Uterus (tissue), 4 donors: ENCODE measurements around the gene AVL9. TPM values are rescaled to one million over a fixed set of nuclear protein-coding genes. Genes with fewer than 3 reads are reported as not detected.
A peak's percentile ranks its signal among the peaks of the same experiment; 100 is the strongest.

Source experiments
- DNase-seq, 2 donors: peaks; one replicate each; pipeline ENCODE4 v3.0.0-alpha.2; 2019 to 2020
- H3K27ac ChIP-seq, 2 donors: fragments of 200-600 bp; sonication (generic); 1 replicate in 1 of 2; 2 replicates in 1 of 2; pipeline ENCODE4 v1.5.1; 2016 to 2018
- H3K27me3 ChIP-seq, 2 donors: fragments of 200-600 bp; sonication (generic); one replicate each; pipeline ENCODE4 v1.5.1; 2018 to 2019; ENCODE audit warnings: control low read depth in 1 of 2
- H3K36me3 ChIP-seq, 2 donors: fragments of 200-600 bp; sonication (generic); one replicate each; pipeline ENCODE4 v1.5.1; 2019; ENCODE audit warnings: control low read depth in 1 of 2
- H3K4me1 ChIP-seq, 2 donors: fragments of 200-600 bp; sonication (generic); one replicate each; pipeline ENCODE4 v1.5.1; 2018 to 2019; ENCODE audit warnings: control low read depth in 1 of 2
- H3K4me3 ChIP-seq, 2 donors: fragments of 200-600 bp; sonication (generic); 1 replicate in 1 of 2; 2 replicates in 1 of 2; pipeline ENCODE4 v1.5.1; 2018 to 2019; ENCODE audit warnings: mild to moderate bottlenecking in 1 of 2
- H3K9me3 ChIP-seq, 2 donors: fragments of 200-600 bp; sonication (generic); one replicate each; pipeline ENCODE4 v1.5.1; 2019; ENCODE audit warnings: control low read depth in 1 of 2
- POLR2A ChIP-seq, 2 donors: fragments of 450-650 bp; IDR thresholded peaks; one replicate each; pipeline ENCODE4 v1.6.1; 2016; ENCODE audit warnings: antibody characterized with exemption in 2 of 2, mild to moderate bottlenecking in 1 of 2, moderate library complexity in 1 of 2
- intact Hi-C: fragments of 100-400 bp; cut with DNase I; formaldehyde crosslinking; loops from one replicate; pipeline ENCODE4 v1.15.1; 2023; ENCODE audit warnings: low total_unique reads
- total RNA-seq, 4 donors: library from RNA; depleted of rRNA in 3 of 4; stranded (reverse); fragments of >200 nt in 3 of 4; gene quantifications; one replicate each; pipeline versions ENCODE4 v1.1.0 to v1.2.4, GENCODE V29; 2014 to 2023
- TF ChIP-seq, protein P1 (sequence below), 4 experiments: fragments of 200-600 bp in 2 of 4; fragments of 450-650 bp in 2 of 4; sonication (generic) in 2 of 4; IDR thresholded peaks; one replicate each; pipeline ENCODE4 v1.5.1; 2016 to 2019; ENCODE audit warnings: antibody characterized with exemption in 4 of 4, mild to moderate bottlenecking in 2 of 4, moderate library complexity in 1 of 4
- donor health status: DM: yes; HTN: yes; CAD: no.

AVL9 gene
- total RNA-seq, 4 donors from 2014 or later, result 34.7 to 50.0 (median 38.5) TPM

DNA sequence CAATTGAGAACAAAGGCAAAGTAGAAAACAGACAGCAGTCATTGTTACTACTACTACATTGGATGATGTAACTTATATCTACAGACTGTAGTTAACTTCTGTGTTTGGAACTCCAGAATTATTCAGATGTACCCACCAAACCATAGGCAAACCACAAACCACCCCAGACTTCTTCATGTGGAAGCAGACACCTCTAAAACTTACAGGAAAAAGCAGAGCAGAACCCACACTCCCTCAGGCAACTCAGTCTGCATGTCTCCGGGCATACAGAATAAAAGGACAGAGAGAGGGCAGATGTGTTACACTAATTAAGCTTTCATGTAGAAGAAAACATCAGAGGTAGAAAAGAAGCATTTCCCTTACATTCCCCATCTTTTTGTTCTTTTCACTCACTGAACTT, 14.1 kb upstream of the AVL9 start:
- intact Hi-C loops, result no loop called here
- Histone ChIP-seq H3K4me1 (no peaks in the 10 kb centered on the region), H3K9me3 (no peaks in the 10 kb centered on the region), H3K4me3 (no peak overlapping the region), H3K36me3 (no peaks in the 10 kb centered on the region), H3K27me3 (no peaks in the 10 kb centered on the region), H3K27ac (no peak overlapping the region)
- DNase-seq, result no peak
- TF ChIP-seq, protein P1, sequence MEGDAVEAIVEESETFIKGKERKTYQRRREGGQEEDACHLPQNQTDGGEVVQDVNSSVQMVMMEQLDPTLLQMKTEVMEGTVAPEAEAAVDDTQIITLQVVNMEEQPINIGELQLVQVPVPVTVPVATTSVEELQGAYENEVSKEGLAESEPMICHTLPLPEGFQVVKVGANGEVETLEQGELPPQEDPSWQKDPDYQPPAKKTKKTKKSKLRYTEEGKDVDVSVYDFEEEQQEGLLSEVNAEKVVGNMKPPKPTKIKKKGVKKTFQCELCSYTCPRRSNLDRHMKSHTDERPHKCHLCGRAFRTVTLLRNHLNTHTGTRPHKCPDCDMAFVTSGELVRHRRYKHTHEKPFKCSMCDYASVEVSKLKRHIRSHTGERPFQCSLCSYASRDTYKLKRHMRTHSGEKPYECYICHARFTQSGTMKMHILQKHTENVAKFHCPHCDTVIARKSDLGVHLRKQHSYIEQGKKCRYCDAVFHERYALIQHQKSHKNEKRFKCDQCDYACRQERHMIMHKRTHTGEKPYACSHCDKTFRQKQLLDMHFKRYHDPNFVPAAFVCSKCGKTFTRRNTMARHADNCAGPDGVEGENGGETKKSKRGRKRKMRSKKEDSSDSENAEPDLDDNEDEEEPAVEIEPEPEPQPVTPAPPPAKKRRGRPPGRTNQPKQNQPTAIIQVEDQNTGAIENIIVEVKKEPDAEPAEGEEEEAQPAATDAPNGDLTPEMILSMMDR (IDR thresholded peaks at IDR 0.05), result no peak
- no peak for TF ChIP-seq POLR2A (IDR thresholded peaks at IDR 0.05)

DNA sequence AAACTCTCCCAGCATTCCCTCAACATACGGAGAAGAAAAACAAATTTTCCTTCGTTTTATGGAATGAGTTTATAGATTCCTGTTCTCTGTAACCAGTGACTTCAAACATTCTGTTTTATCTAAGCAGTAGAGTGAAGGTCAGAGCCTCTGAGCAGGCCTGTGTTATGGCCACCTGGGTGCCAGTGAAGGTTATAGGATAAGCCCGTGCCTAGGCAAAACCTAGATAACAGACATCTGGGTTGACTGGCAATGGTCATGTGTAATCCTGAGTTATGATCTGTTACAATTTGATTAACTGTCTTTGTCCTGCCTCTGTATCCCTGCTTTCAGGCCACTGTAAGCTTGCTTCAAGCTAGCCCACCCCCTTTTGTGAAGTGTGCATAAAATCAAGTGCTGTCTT, 13.4 kb upstream of the AVL9 start:
- no peak overlapping the region for H3K4me3 ChIP-seq
- intact Hi-C loops, result no loop called here
- H3K27ac ChIP-seq, result no peak overlapping the region
- no peak for DNase-seq
- no peaks in the 10 kb centered on the region for H3K36me3 ChIP-seq
- no peaks in the 10 kb centered on the region for H3K4me1 ChIP-seq
- no peaks in the 10 kb centered on the region for H3K9me3 ChIP-seq
- TF ChIP-seq, protein P1 (IDR thresholded peaks at IDR 0.05), result no peak
- no peaks in the 10 kb centered on the region for H3K27me3 ChIP-seq

DNA sequence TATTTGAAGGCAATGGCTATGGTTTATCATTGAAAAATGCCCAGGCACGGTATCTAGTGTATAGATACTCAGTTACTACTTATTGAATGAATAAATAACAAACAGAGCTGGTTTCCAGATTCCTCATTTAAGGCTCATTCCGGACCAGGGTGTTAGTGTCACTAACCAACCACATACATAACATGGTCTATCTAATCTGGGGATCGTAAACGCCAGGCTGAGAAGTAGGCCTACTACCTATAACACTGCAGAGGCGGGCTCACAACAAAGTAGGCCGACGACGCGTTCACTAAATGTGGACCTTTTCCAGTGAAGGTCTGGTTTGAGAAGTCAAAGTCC, 5.5 kb upstream of the AVL9 start:
- Histone ChIP-seq H3K9me3 (no peaks in the 10 kb centered on the region), H3K4me3 (peak overlapping the region; percentile 62 to 63), H3K36me3 (no peaks in the 10 kb centered on the region), H3K27ac (peak overlapping the region; percentile 70 to 79), H3K27me3 (no peaks in the 10 kb centered on the region), H3K4me1 (no peaks in the 10 kb centered on the region)
- intact Hi-C loops, result no loop called here
- no peak for DNase-seq
- TF ChIP-seq, protein P1 (IDR thresholded peaks at IDR 0.05), result no peak
- TF ChIP-seq POLR2A (IDR thresholded peaks at IDR 0.05), result no peak

DNA sequence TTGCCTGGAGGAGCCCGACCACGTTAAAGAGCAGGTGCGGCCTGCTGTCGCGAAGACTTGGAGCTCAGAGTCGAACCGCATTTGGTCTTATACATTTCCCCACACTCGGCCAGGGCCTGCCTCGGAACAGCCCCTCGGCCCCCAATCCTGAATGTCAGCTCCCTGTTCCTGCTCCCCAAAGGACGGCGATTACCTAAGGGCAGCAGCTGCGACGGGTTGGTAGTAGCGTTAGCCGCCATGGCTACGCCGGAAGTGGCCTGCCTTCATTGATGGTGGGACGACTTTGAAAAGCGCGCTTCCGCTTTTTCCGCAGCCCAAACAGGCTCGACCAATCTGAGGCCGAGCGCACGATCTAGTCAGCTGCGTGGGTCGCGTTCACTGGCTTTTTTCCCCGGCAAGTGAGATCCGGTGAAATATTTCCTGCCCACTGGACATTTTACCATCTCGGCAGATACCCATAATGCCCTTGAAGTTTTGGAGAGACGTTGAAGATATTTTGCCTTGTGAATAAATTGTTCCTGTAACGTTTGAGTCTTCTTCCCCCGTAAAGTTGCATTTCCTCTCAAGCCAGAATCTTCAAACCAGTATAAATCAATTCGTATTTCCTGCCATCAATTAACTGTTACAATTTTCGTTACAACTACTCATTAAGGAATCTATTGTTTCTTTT, 5.0 kb upstream of the AVL9 start, which contains the start of gene LSM5:
Gene LSM5 (minus strand): TSS at position 254 of the 670 bp plus-strand sequence. CDS start 15 bp downstream, at position 239.
- H3K4me1 ChIP-seq, result no peaks in the 10 kb centered on the region
- peak; percentile 88 to 91 for DNase-seq
- H3K27me3 ChIP-seq, result no peaks in the 10 kb centered on the region
- no peaks in the 10 kb centered on the region for H3K9me3 ChIP-seq
- peak within 1 kb of the TSS; percentile 62 to 63 for H3K4me3 ChIP-seq
- TF ChIP-seq POLR2A (IDR thresholded peaks at IDR 0.05), result no peak
- TF ChIP-seq, protein P1 (IDR thresholded peaks at IDR 0.05), result no peak
- intact Hi-C loops, result no loop called here
- H3K36me3 ChIP-seq, result no peaks in the 10 kb centered on the region
- H3K27ac ChIP-seq, result peak within 1 kb of the TSS; percentile 70 to 79

DNA sequence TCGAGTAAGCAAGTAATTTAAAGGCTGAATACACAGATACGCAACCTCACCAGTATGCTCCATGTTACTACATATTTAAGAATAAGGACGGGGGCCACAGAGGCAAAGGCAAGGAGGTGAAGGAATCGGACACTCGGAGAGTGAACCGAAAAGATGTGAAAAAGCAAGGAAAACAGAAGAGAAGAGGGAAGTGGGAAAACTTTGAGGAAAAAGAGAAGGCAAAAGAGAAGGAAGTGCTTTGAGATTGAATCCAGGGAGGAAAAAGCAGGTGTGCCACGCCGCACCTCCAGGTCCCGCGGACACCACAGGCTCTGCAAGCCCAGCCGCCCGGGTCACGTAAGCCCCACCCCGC, 367 bp upstream of the AVL9 start:
- no peak for DNase-seq
- Histone ChIP-seq H3K9me3 (no peaks in the 10 kb centered on the region), H3K4me1 (peaks cover 0 to 5% of the 10 kb centered on the region in 2 donors), H3K27ac (peak overlapping the region; percentile 88 to 97), H3K36me3 (no peaks in the 10 kb centered on the region), H3K4me3 (peak overlapping the region; percentile 93 to 94), H3K27me3 (no peaks in the 10 kb centered on the region)
- TF ChIP-seq, protein P1 (IDR thresholded peaks at IDR 0.05), result no peak
- no peak for TF ChIP-seq POLR2A (IDR thresholded peaks at IDR 0.05)
- intact Hi-C loops, result no loop called here
